Glomerular endothelial cell (primary cell): ENCODE measurements around the gene ZFYVE28. TPM values are rescaled to one million over a fixed set of nuclear protein-coding genes. Genes with fewer than 3 reads are reported as not detected.
"Not testable (repeated sequence)": the region's sequence is repeated elsewhere in the genome, so short reads cannot be mapped to it uniquely, and the experiment has no call there.

Experiments
- DNase-seq: peaks from one replicate; pipeline ENCODE4 v3.0.0-alpha.2; 2011; ENCODE audit warnings: low read depth, low spot score; ENCODE audit errors: extremely low read depth
- total RNA-seq: library from RNA; depleted of rRNA; stranded (reverse); fragments of >200 nt; gene quantifications from 2 replicates; pipeline ENCODE4 v1.2.3, GENCODE V29; 2015

ZFYVE28 gene
- total RNA-seq, 1 donor from 2014 or later: 11.3 TPM

- not testable (repeated sequence) for DNase-seq
Measured at GRCh38 chr4:2429945-2430757, 11.7 kb upstream of the ZFYVE28 start.

DNA sequence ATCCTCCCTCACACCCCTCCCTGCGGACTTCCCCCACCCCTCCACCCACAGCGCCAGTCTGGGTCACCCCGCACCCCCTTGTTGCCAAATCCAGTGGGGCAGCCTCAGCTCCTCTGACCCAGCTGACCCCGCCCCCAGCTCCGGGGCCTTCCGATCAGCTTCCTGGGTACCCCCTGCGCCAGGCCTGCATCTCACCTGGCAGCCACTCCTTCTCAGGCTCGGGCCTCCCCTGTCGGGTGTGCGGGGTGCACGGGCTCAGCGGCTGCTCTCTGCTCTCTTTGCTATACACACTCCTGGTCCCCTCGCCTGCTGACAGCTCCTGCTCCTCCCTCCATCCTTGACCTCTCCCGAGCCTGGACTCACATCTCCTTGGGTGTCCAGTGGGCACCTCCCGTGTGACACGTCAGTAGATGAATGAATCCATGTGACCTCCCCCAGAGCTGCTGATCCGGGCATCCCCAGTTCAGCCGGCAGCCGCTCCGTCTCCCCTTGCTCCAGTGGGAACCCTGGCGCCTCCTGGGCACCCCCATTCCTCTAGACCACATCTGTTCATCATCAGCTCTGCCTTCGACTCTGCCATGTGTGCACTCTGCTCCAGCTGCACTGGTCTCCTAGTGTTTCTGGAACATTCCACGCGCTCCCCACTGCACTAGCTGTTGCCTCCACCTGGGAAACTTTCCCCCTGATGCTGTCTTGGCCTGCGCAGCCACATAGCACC lies 10.2 kb upstream of the ZFYVE28 start:
- no peak for DNase-seq

- DNase-seq: no peak
Measured at GRCh38 chr4:2427383-2428334, 9.2 kb upstream of the ZFYVE28 start.

- no peak for DNase-seq
Measured at GRCh38 chr4:2426711-2427275, 8.3 kb upstream of the ZFYVE28 start.

DNA sequence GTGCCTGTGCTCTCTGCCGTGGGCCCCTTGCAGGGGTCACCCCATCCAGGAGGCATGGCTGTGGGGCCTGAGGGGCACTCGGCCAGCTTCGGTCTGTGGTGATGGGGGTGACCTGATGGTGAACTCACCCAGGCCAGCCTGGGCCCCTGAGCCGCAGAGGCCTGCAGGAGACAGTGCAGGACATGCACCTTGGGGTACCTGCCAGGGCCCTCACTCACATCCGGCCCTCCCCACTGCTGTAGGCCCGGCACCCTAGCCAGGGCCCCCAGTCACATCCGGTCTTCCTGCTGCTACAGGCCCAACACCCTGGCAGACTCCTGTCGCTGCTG lies 7.6 kb upstream of the ZFYVE28 start:
- DNase-seq: no peak

- no peak for DNase-seq
Measured at GRCh38 chr4:2425386-2426068, 7.1 kb upstream of the ZFYVE28 start.

- no peak for DNase-seq
Measured at GRCh38 chr4:2424581-2424980, 6.1 kb upstream of the ZFYVE28 start.

DNA sequence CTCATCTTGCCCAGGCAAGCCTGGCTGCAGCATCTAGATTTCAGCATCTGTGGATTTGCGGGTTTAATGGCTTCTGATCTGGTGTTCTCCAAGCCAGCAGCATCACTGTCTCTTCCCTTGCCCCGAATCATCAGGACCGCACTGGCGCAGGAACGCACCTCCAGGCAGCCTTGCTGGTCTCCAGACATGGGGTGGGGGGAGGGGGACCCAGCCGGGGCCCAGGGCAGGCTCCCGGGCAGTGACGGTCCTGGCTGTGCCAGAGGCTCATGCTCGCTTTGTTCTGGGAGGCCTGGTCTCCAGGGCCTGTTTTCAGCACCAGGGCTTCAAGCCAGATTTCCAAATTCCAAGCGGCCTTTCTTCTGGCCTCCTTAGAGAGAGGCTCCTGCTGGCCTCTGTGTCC lies 5.2 kb upstream of the ZFYVE28 start:
- DNase-seq: no peak

DNA sequence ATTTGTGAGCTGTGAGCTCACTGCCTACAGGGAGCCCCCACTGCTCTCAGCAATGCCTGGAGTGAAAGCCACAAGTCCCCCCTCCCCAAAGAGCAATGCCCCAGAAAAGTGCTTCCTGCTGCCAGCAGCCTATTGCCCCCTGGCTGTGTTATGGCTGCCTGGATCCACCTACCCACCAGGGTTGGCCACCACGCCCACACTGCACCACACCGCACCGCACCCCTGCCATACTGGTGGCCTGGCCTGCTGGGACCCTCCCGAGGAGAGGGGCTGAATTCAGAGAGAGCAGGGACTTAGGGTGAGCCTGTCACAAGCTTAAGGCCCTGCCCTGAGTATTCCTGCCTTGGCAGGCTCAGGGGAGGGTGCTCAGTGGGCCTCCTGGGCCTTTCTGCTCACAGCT lies 4.6 kb upstream of the ZFYVE28 start:
- DNase-seq: no peak

GRCh38 chr4:2421928-2422327 lies 3.5 kb upstream of the ZFYVE28 start:
- DNase-seq: no peak

GRCh38 chr4:2419814-2420213 lies 1.4 kb upstream of the ZFYVE28 start:
- no peak for DNase-seq

- DNase-seq: no peak
Measured at GRCh38 chr4:2418650-2419571, 466 bp upstream of the ZFYVE28 start, which contains the start of gene CFAP99. Gene CFAP99 (plus strand): TSS chr4:2418955.

GRCh38 chr4:2417226-2417764 lies 1.1 kb downstream of the ZFYVE28 start:
- no peak for DNase-seq

DNA sequence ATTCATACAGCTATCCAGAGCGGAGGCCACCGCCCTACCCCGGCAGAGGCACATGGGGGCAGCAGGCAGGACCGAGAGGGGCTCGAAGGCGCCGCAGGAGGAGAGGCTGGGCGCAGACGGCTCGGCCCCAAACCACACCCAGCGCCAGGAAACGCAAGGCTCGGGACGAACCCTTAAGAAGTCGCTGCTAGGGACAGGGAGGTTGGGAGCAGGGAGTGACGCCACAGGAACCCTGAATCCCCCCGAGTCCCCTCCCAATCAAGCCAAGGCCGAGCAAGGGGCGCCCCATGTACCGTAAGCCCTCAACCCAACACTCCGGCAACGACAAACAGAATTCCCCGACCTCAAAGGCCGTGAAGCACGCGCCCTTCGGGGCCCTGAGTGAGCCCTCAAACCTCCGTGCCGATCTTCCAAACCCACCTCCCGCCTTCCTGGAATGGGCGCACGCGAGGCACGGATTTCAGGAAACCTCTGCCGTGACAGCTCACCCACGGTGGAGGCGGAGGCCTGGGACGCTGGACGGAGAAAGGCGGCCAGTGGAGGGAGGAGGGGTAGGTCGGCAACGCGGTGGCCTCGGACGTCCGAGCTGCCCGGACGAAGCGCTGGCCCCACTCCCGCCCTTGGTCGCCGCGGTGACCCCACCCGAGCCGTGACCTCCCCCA lies 1.8 kb downstream of the ZFYVE28 start:
- no peak for DNase-seq

DNA sequence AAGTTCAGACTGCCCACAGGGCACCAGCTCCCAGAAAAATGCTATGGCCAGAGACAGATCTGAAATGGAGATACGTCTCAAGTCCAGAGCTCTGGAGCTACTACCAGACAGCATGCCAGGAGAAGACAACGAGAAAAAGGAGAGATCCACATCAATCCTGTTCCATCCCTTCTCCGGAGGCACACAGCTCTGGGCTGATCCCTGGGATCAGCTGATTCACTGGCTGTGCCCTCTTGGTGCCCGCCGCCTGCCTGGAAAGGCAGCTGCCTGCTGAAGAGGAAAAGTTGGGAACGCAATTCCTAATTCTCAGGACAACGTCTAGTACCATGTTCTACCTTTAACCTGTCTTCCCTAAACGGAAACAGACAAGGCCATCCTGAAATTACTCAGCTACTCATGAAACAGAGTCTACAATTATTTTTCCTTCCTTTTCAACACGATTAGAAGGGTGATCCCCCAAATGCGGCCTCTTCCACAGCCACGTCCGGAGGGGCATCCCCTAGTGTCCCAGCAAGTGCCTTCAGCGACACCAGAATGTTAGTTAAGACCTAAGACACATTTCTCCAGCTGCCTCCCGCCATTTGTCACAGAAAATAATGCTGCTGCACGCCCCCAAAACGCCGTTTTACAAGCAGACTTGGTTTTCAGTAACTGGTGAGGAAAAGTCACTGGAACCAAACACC lies 2.4 kb downstream of the ZFYVE28 start:
- DNase-seq: no peak

GRCh38 chr4:2415213-2415612 lies 3.2 kb downstream of the ZFYVE28 start:
- DNase-seq: no peak

DNA sequence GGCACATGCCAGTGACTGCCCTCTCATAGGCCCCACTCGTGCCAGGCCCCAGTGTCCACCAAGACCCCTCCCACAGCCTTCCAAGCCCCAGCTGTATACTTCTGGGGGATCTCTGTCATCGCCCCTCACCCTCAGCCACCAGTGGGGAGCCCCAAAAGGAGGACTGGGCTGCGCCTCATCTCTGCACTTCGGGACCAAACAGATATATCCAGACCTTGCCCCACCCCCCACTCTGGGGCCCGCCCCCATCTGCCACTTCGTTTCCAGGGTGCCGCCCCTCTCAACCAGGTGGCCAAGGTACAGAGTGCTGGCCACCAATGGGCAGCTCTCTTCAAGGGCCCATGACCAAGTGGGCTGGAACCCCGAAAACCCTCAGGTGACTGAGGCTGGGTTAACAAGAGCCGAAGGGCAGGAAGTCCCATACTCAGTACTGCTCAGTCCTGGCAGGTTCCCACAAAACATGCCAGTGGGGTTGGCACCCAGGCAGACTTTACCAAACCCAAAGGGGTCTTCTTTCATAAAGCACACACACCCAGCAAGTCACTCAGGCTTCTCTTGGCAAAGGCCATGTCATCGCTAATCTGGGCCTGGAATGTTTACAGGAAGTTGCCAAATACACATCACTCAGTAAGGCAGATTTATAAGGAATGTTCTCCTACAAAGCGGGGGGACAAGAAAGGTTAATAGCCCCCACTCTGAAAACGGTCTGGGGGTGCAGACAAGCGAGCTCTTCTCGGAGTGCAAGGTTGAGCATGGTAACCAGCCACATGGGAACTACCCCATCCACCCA lies 4.4 kb downstream of the ZFYVE28 start:
- no peak for DNase-seq
